ENCODE data around the gene STON2. TPM values are rescaled to one million over a fixed set of nuclear protein-coding genes. Genes with fewer than 3 reads are reported as not detected.

Gene STON2
- total RNA-seq, 3 donors from 2014 or later (not counting 1 experiment from before 2014, with no cell fraction given): 1.7 to 4.8 (median 3.8) TPM

DNA sequence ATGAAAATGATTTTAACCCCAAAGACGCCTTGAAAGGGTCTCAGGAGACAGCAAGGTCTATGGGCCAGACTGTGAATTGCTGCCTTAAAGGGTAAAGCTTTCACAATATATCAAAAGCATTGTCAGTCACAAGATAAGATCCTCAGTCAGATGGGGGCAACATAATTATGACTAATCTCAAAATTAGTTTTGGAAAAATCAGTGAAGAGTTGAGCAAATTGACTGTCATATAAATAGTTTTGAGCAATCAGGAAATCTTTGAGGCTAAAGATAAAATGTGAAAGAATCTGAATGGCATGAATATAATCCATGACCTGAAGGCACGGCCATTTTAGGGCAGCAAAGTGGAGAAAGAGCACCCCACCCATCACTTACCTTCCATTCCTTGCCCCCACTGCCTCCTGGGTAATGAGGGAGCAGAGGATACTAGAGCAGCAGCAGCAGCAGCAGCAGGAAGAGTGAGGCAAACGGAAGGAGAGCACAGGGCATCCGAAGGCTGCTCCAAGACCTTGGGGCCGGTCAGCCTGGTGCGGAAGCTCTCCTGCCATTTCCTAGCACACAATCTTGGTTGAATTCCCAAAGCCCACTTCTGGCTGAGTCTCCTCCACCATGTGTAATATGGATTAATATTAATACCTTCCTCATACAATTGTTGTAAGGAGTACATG lies 7.0 kb downstream of the STON2 start:
- DNase-seq: no peak
- intact Hi-C loops (cut with micrococcal nuclease): no loop called here
- Mint-ChIP-seq H3K27me3 (ENCODE audit: low read depth in 2 of 2) (peaks cover 0 to 7% of the 10 kb centered on the region in 2 donors), H3K4me1 (no peaks in the 10 kb centered on the region), H3K4me3 (no peak overlapping the region), H3K36me3 (no peaks in the 10 kb centered on the region), H3K9me3 (no peaks in the 10 kb centered on the region), H3K27ac (no peak overlapping the region)
- Histone ChIP-seq H3K27me3 (ENCODE audit: control insufficient read depth, insufficient read depth, low read length) (no peaks in the 10 kb centered on the region), H3K4me3 (ENCODE audit: low read length) (no peak overlapping the region), H3K9me3 (ENCODE audit: control insufficient read depth, insufficient read depth, low read length) (no peaks in the 10 kb centered on the region), H3K36me3 (ENCODE audit: control insufficient read depth, insufficient read depth, low read length) (no peaks in the 10 kb centered on the region), H3K4me1 (ENCODE audit: control insufficient read depth, insufficient read depth, low read length) (no peaks in the 10 kb centered on the region), H3K27ac (ENCODE audit: low read length) (no peak overlapping the region)
- ATAC-seq: no peak
- WGBS (ENCODE audit: insufficient coverage): 93% methylated on average over 3 of the region's 6 CpGs
- no peak for TF ChIP-seq CTCF (IDR thresholded peaks at IDR 0.05)

GRCh38 chr14:81392052-81392451 lies 8.1 kb downstream of the STON2 start:
- peaks cover 0 to 7% of the 10 kb centered on the region in 2 donors for H3K27me3 Mint-ChIP-seq (ENCODE audit: low read depth in 2 of 2)
- H3K9me3 ChIP-seq (ENCODE audit: control insufficient read depth, insufficient read depth, low read length): no peaks in the 10 kb centered on the region
- H3K4me1 Mint-ChIP-seq: no peaks in the 10 kb centered on the region
- no peak overlapping the region for H3K4me3 ChIP-seq (ENCODE audit: low read length)
- ATAC-seq (no peak), DNase-seq (no peak)
- H3K36me3 Mint-ChIP-seq: no peaks in the 10 kb centered on the region
- WGBS (ENCODE audit: insufficient coverage): 92% methylated on average over 5 of the region's 5 CpGs
- no peak for TF ChIP-seq CTCF (IDR thresholded peaks at IDR 0.05)
- H3K27ac Mint-ChIP-seq: no peak overlapping the region
- no peak overlapping the region for H3K4me3 Mint-ChIP-seq
- no peak overlapping the region for H3K27ac ChIP-seq (ENCODE audit: low read length)
- no peaks in the 10 kb centered on the region for H3K27me3 ChIP-seq (ENCODE audit: control insufficient read depth, insufficient read depth, low read length)
- H3K4me1 ChIP-seq (ENCODE audit: control insufficient read depth, insufficient read depth, low read length): no peaks in the 10 kb centered on the region
- no peaks in the 10 kb centered on the region for H3K36me3 ChIP-seq (ENCODE audit: control insufficient read depth, insufficient read depth, low read length)
- H3K9me3 Mint-ChIP-seq: no peaks in the 10 kb centered on the region
- intact Hi-C loops (cut with micrococcal nuclease): no loop called here

GRCh38 chr14:81390696-81391095 lies 9.4 kb downstream of the STON2 start:
- Histone ChIP-seq H3K36me3 (ENCODE audit: control insufficient read depth, insufficient read depth, low read length) (no peaks in the 10 kb centered on the region), H3K27me3 (ENCODE audit: control insufficient read depth, insufficient read depth, low read length) (no peaks in the 10 kb centered on the region), H3K9me3 (ENCODE audit: control insufficient read depth, insufficient read depth, low read length) (no peaks in the 10 kb centered on the region), H3K27ac (ENCODE audit: low read length) (no peak overlapping the region), H3K4me3 (ENCODE audit: low read length) (no peak overlapping the region), H3K4me1 (ENCODE audit: control insufficient read depth, insufficient read depth, low read length) (no peaks in the 10 kb centered on the region)
- ATAC-seq (no peak), DNase-seq (no peak)
- H3K27me3 Mint-ChIP-seq (ENCODE audit: low read depth in 2 of 2): peaks cover 0 to 7% of the 10 kb centered on the region in 2 donors
- no peaks in the 10 kb centered on the region for H3K9me3 Mint-ChIP-seq
- intact Hi-C loops (cut with micrococcal nuclease): no loop called here
- no peak overlapping the region for H3K4me3 Mint-ChIP-seq
- H3K36me3 Mint-ChIP-seq: no peaks in the 10 kb centered on the region
- WGBS (ENCODE audit: insufficient coverage): 59% methylated on average over 3 of the region's 3 CpGs
- H3K4me1 Mint-ChIP-seq: no peaks in the 10 kb centered on the region
- H3K27ac Mint-ChIP-seq: no peak overlapping the region
- TF ChIP-seq CTCF (IDR thresholded peaks at IDR 0.05): no peak

DNA sequence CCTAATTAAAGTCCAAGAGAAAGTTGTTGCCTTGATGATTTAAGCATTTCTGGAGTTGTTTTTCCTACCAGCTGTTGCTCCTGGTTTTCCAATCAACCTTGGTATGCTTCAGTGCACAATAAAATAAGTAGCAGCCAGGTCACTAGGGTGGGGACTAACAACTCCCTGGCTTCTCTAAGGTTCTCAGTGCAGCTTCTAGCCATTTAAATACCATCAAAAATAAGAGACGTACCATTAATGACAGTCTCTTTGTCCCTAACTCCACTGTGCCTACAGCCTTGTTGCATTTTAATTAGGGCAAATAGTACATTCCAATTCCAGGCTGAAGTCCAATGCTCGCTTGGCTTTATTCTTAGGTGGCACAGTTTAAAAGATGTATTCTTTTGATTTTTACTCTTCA lies 11.8 kb downstream of the STON2 start:
- Histone ChIP-seq H3K4me3 (ENCODE audit: low read length) (no peak overlapping the region), H3K9me3 (ENCODE audit: control insufficient read depth, insufficient read depth, low read length) (no peaks in the 10 kb centered on the region), H3K4me1 (ENCODE audit: control insufficient read depth, insufficient read depth, low read length) (no peaks in the 10 kb centered on the region), H3K36me3 (ENCODE audit: control insufficient read depth, insufficient read depth, low read length) (no peaks in the 10 kb centered on the region), H3K27me3 (ENCODE audit: control insufficient read depth, insufficient read depth, low read length) (no peaks in the 10 kb centered on the region), H3K27ac (ENCODE audit: low read length) (no peak overlapping the region)
- ATAC-seq (no peak), DNase-seq (no peak)
- WGBS (ENCODE audit: insufficient coverage): 82% methylated on average over 2 of the region's 2 CpGs
- TF ChIP-seq CTCF (IDR thresholded peaks at IDR 0.05): no peak
- intact Hi-C loops (cut with micrococcal nuclease): no loop called here
- no peaks in the 10 kb centered on the region for H3K9me3 Mint-ChIP-seq
- peaks cover 0 to 7% of the 10 kb centered on the region in 2 donors for H3K27me3 Mint-ChIP-seq (ENCODE audit: low read depth in 2 of 2)
- no peak overlapping the region for H3K27ac Mint-ChIP-seq
- H3K4me3 Mint-ChIP-seq: no peak overlapping the region
- no peaks in the 10 kb centered on the region for H3K4me1 Mint-ChIP-seq
- H3K36me3 Mint-ChIP-seq: no peaks in the 10 kb centered on the region
